PC-3 (cell line): ENCODE results near the gene FBN2. TPM values are rescaled to one million over a fixed set of nuclear protein-coding genes. Genes with fewer than 3 reads are reported as not detected.
A peak's percentile ranks its signal among the peaks of the same experiment; 100 is the strongest.

Experiments used
- ATAC-seq: fragments of 200-7000 bp; cut with Tn5 transposase; 2 replicates; pipeline ENCODE4 v1.9.1; 2020; ENCODE audit warnings: mild to moderate bottlenecking, moderate library complexity
- BruUV-seq: library from RNA; stranded (reverse); fragments of 400-500 nt; replicated peaks from 2 replicates; lab custom pipeline; 2021; lab: Mats Ljungman, UMichigan
- CTCF ChIA-PET: fragments of 300-600 bp; sonication (Branson Sonifier 250); formaldehyde crosslinking; loops from one replicate; lab custom pipeline; 2022; ENCODE audit warnings: antibody characterized with exemption; lab: Charles Lee
- POLR2A ChIA-PET: fragments of 300-600 bp; sonication (Branson Sonifier 250); formaldehyde crosslinking; loops from one replicate; lab custom pipeline; 2022; ENCODE audit warnings: antibody characterized with exemption; ENCODE audit not compliant: unreplicated experiment; lab: Charles Lee
- DNase-seq: peaks from one replicate; pipeline ENCODE4 v3.0.0-alpha.2; 2015
- H2AFZ ChIP-seq: fragments of 300-600 bp; sonication (generic); 2 replicates; pipeline ENCODE4 v1.6.0; 2016; ENCODE audit warnings: antibody characterized with exemption, low read length
- H3F3A ChIP-seq: fragments of 300-600 bp; sonication (generic); one replicate; pipeline ENCODE4 v1.6.0; 2017; ENCODE audit warnings: antibody characterized with exemption, low read length, control low read depth, mild to moderate bottlenecking; ENCODE audit not compliant: unreplicated experiment
- H3K27ac ChIP-seq: fragments of 300-600 bp; sonication (generic); 2 replicates; pipeline ENCODE4 v1.5.1; 2016; ENCODE audit warnings: mild to moderate bottlenecking, low read length
- H3K27me3 ChIP-seq: fragments of 300-600 bp; sonication (generic); 2 replicates; pipeline ENCODE4 v1.6.1; 2016; ENCODE audit warnings: low read length, mixed read lengths
- H3K36me3 ChIP-seq: fragments of 300-600 bp; sonication (generic); 2 replicates; pipeline ENCODE4 v1.6.1; 2016; ENCODE audit warnings: low read depth, mixed run types, low read length, mixed read lengths
- H3K4me1 ChIP-seq: fragments of 300-600 bp; sonication (generic); 2 replicates; pipeline ENCODE4 v1.5.1; 2016; ENCODE audit warnings: low read length; ENCODE audit not compliant: insufficient read depth
- H3K4me2 ChIP-seq: fragments of 300-600 bp; sonication (generic); 2 replicates; pipeline ENCODE4 v1.6.0; 2016; ENCODE audit warnings: low read length
- H3K4me3 ChIP-seq: fragments of 300-600 bp; sonication (generic); 2 replicates; pipeline ENCODE4 v1.5.1; 2016; ENCODE audit warnings: mild to moderate bottlenecking, low read length, mixed read lengths
- H3K79me2 ChIP-seq: fragments of 300-600 bp; sonication (generic); 2 replicates; pipeline ENCODE4 v1.6.1; 2017; ENCODE audit warnings: low read length, mixed read lengths
- H3K9ac ChIP-seq: fragments of 300-600 bp; sonication (generic); 2 replicates; pipeline ENCODE4 v1.6.0; 2016; ENCODE audit warnings: mild to moderate bottlenecking, low read length
- H3K9me2 ChIP-seq: fragments of 300-600 bp; sonication (generic); replicated peaks from 2 replicates; pipeline ENCODE4 v1.6.1; 2016; ENCODE audit warnings: mixed run types, low read length, mixed read lengths
- H3K9me3 ChIP-seq: fragments of 300-600 bp; sonication (generic); 2 replicates; pipeline ENCODE4 v1.6.1; 2016; ENCODE audit warnings: low read length, mixed read lengths
- H4K20me1 ChIP-seq: fragments of 300-600 bp; sonication (generic); 2 replicates; pipeline ENCODE4 v1.6.1; 2016; ENCODE audit warnings: low read length, mixed read lengths
- CTCF ChIP-seq: fragments of 300-600 bp; sonication (generic); conservative IDR thresholded peaks from 2 replicates; pipeline ENCODE4 v1.5.1; 2017; ENCODE audit warnings: antibody characterized with exemption, low read depth, mild to moderate bottlenecking, low read length
- EZH2 ChIP-seq: fragments of 300-600 bp; sonication (generic); IDR thresholded peaks from one replicate; pipeline ENCODE4 v1.6.1; 2017; ENCODE audit warnings: antibody characterized with exemption, mild to moderate bottlenecking, low read length; ENCODE audit not compliant: unreplicated experiment
- EZH2phosphoT487 ChIP-seq: fragments of 300-600 bp; sonication (generic); IDR thresholded peaks from 2 replicates; pipeline ENCODE4 v1.6.1; 2018; ENCODE audit warnings: mild to moderate bottlenecking, antibody characterized with exemption, low read length, borderline replicate concordance
- intact Hi-C: fragments of 100-400 bp; cut with micrococcal nuclease; formaldehyde crosslinking; loops from 2 replicates; pipeline ENCODE4 v1.9.0; 2023
- total RNA-seq: library from RNA; depleted of rRNA; stranded (reverse); fragments of >200 nt; gene quantifications from 2 replicates; pipeline ENCODE4 v1.2.3, GENCODE V29; 2014

The FBN2 gene
- total RNA-seq, 1 experiment from 2014 or later, result 45.2 TPM

GRCh38 chr5:128539038-128539429 is 989 bp upstream of the FBN2 start:
- Histone ChIP-seq H3K4me3 (peak overlapping the region; percentile 92), H4K20me1 (no peaks in the 10 kb centered on the region), H3K9ac (no peak overlapping the region), H3K79me2 (peaks cover 30% of the 10 kb centered on the region), H3K9me2 (no peaks in the 10 kb centered on the region), H3K4me1 (peaks cover 22% of the 10 kb centered on the region), H3K4me2 (peak overlapping the region; percentile 94), H2AFZ (peak overlapping the region; percentile 98), H3K27ac (no peak overlapping the region), H3K9me3 (no peaks in the 10 kb centered on the region), H3F3A (no peaks in the 10 kb centered on the region), H3K36me3 (no peaks in the 10 kb centered on the region), H3K27me3 (no peaks in the 10 kb centered on the region)
- ChIA-PET POLR2A (no interaction called here), CTCF (no interaction called here)
- no peak for DNase-seq
- no TSS peak for BruUV-seq
- intact Hi-C loops, result loop anchor here (5.0 kb wide), 2 partner anchors 198 to 303 kb away; no protein-coding TSS in a partner anchor
- TF ChIP-seq EZH2 (no peak), CTCF (no peak), EZH2phosphoT487 (no peak)
- ATAC-seq, result no peak

GRCh38 chr5:128538250-128539037 is 399 bp upstream of the FBN2 start:
- TF ChIP-seq CTCF, result no peak
- no peak for TF ChIP-seq EZH2
- TF ChIP-seq EZH2phosphoT487, result no peak
- H3K4me1 ChIP-seq, result peaks cover 22% of the 10 kb centered on the region
- H3F3A ChIP-seq, result no peaks in the 10 kb centered on the region
- H3K9me3 ChIP-seq, result no peaks in the 10 kb centered on the region
- peak overlapping the region; percentile 92 for H3K4me3 ChIP-seq
- ATAC-seq, result peak; percentile 90
- ChIA-PET POLR2A (no interaction called here), CTCF (no interaction called here)
- H4K20me1 ChIP-seq, result no peaks in the 10 kb centered on the region
- peak overlapping the region; percentile 94 for H3K4me2 ChIP-seq
- DNase-seq, result peak; percentile 77
- no peaks in the 10 kb centered on the region for H3K9me2 ChIP-seq
- peaks cover 30% of the 10 kb centered on the region for H3K79me2 ChIP-seq
- H3K36me3 ChIP-seq, result no peaks in the 10 kb centered on the region
- peak overlapping the region; percentile 70 for H3K9ac ChIP-seq
- BruUV-seq, result TSS peak; percentile 59
- H3K27me3 ChIP-seq, result no peaks in the 10 kb centered on the region
- H3K27ac ChIP-seq, result no peak overlapping the region
- intact Hi-C loops, result loop anchor here (1.0 to 5.0 kb wide), 4 partner anchors 41 to 304 kb away; no protein-coding TSS in a partner anchor
- H2AFZ ChIP-seq, result peak overlapping the region; percentile 98
